Neutrophil (primary cell): ENCODE data around the gene RILPL1.
"Not testable (repeated sequence)": the region's sequence is repeated elsewhere in the genome, so short reads cannot be mapped to it uniquely, and the experiment has no call there.

Experiments used
- H3K27ac ChIP-seq: fragments of 200-600 bp; sonication (generic); 2 replicates; pipeline ENCODE4 v1.5.1; 2016; ENCODE audit warnings: mild to moderate bottlenecking, moderate library complexity
- H3K27me3 ChIP-seq: fragments of 200-600 bp; sonication (generic); 2 replicates; pipeline ENCODE4 v1.6.0; 2016; ENCODE audit warnings: mild to moderate bottlenecking
- H3K36me3 ChIP-seq: fragments of 200-600 bp; sonication (generic); 2 replicates; pipeline ENCODE4 v1.5.1; 2017
- H3K4me1 ChIP-seq, 2 experiments: fragments of 200-600 bp in 1 of 2; sonication (generic) in 1 of 2; 1 replicate in 1 of 2; 2 replicates in 1 of 2; pipeline versions ENCODE4 v1.5.1 to v1.6.1; 2013 to 2016; ENCODE audit warnings: low read depth in 1 of 2, low read length in 1 of 2, mild to moderate bottlenecking in 1 of 2, moderate library complexity in 1 of 2; ENCODE audit not compliant: control insufficient read depth in 1 of 2, insufficient read depth in 1 of 2
- H3K4me3 ChIP-seq, 2 experiments: fragments of 200-600 bp in 1 of 2; sonication (generic) in 1 of 2; 1 replicate in 1 of 2; 2 replicates in 1 of 2; pipeline ENCODE4 v1.5.1; 2013 to 2016; ENCODE audit warnings: low read depth in 1 of 2, low read length in 1 of 2, mild to moderate bottlenecking in 1 of 2, moderate library complexity in 1 of 2
- H3K9me3 ChIP-seq: fragments of 200-600 bp; sonication (generic); 2 replicates; pipeline ENCODE4 v1.5.1; 2016
- CTCF ChIP-seq: fragments of 200-600 bp; sonication (generic); IDR thresholded peaks from 2 replicates; pipeline ENCODE4 v1.5.1; 2016; ENCODE audit warnings: antibody characterized with exemption

Gene RILPL1

DNA sequence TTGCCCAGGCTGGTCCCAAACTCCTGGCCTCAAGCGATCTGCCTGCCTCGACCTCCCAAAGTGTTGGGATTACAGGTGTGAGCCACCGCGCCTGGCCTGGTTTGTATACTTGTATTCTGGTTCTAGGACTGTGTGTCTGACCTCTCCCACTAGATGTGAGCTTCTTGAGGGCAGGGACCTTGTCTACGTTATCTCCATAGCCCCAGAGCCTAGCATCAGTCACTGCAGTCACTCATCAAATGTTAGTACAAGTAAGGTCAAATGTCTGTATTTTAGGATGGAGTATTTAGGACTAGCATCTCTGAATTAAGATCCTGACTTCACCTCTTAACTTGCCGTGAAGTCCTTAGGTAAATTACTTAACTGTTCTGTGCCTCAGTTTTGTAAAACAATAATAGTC lies 99.9 kb downstream of the RILPL1 start:
- Histone ChIP-seq H3K27me3 (no peaks in the 10 kb centered on the region), H3K27ac (peak overlapping the region; percentile 98), H3K36me3 (peaks cover 28% of the 10 kb centered on the region), H3K4me3 (peak overlapping the region; percentile 90 to 98), H3K4me1 (peaks cover 60 to 61% of the 10 kb centered on the region in 2 experiments), H3K9me3 (no peaks in the 10 kb centered on the region)
- no peak for TF ChIP-seq CTCF

DNA sequence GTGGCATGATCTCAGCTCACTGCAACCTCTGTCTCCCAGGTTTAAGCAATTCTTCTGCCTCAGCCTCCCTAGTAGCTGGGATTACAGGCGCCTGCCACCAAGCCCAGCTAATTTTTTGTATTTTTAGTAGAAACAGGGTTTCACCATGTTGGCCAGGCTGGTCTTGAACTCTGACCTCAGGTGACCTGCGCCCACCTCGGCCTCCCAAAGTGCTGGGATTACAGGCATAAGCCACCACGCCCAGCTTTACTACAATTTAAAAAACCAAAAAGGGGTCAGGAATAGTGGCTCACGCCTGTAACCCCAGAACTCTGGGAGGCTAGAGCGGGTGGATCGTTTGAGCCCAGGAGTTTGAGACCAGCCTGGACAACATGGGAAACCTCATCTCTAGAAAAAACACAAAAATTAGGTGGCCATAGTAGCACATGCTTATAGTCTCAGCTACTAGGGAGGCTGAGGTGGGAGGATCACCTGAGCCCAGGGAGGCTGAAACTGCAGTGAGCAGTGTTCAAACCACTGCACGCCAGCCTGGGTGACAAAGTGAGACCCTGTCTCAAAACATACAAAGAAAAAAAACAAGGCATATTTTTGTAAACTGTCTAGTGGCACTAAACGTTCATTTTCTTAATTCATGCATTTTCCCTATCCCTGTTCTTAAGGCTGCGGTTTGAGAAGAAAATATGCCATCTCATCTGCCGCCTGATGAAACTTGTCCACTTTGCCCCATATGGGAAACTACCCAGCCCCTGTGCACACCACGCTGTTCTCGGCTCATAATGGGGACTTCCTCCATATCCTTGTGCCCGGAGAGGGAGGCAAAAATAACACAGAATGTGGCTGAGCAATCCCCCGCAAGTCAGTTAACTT lies 101.3 kb downstream of the RILPL1 start:
- not testable (repeated sequence) for H3K27me3 ChIP-seq, H3K9me3 ChIP-seq
- Histone ChIP-seq H3K4me3 (peak overlapping the region; percentile 90 to 98), H3K36me3 (peaks cover 42% of the 10 kb centered on the region), H3K27ac (peak overlapping the region; percentile 98), H3K4me1 (peaks cover 53 to 54% of the 10 kb centered on the region in 2 experiments)

DNA sequence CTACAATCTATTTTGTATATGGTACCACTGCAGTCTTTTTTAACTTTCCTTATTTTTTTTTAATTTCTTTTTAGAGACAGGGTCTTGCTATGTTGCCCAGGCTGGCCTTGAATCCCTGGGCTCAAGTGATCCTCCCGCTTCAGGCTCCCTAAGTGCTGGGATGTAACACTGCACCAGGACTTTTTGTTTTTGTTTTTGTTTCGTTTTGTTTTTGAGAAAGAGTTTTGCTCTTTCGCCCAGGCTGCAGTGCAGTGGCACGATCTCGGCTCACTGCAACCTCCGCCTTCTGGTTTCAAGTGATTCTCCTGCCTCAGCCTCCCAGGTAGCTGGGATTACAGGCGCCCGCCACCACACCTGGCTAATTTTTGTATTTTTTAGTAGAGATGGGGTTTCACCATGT lies 104.4 kb downstream of the RILPL1 start:
- H3K36me3 ChIP-seq = peaks cover 66% of the 10 kb centered on the region
- H3K27me3 ChIP-seq, H3K4me3 ChIP-seq, H3K9me3 ChIP-seq: not testable (repeated sequence)
- H3K4me1 ChIP-seq = peaks cover 33 to 38% of the 10 kb centered on the region in 2 experiments
- peak overlapping the region; percentile 36 for H3K27ac ChIP-seq

DNA sequence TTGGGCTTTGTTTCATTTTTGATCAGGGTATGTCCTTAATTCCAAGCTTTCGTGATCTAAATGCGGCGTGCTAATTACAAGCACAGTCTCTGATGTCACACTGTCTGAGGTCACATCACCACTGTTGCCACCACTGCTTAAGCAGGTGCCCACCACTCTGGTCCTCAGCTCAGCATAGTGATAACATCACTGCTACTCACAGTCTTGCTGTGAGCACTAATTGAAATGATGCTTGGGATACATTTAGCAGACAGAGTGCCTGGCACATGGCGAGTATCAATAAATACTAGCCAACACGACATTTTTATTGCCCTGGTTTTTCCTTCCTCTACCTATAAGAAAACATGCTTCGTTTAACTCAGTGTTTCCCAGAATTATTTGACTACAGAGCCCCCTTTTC lies 104.9 kb downstream of the RILPL1 start:
- no peaks in the 10 kb centered on the region for H3K9me3 ChIP-seq
- no peaks in the 10 kb centered on the region for H3K27me3 ChIP-seq
- no peak for TF ChIP-seq CTCF
- H3K4me1 ChIP-seq = peaks cover 28 to 33% of the 10 kb centered on the region in 2 experiments
- H3K4me3 ChIP-seq = no peak overlapping the region
- peak overlapping the region; percentile 36 for H3K27ac ChIP-seq
- H3K36me3 ChIP-seq = peaks cover 70% of the 10 kb centered on the region

DNA sequence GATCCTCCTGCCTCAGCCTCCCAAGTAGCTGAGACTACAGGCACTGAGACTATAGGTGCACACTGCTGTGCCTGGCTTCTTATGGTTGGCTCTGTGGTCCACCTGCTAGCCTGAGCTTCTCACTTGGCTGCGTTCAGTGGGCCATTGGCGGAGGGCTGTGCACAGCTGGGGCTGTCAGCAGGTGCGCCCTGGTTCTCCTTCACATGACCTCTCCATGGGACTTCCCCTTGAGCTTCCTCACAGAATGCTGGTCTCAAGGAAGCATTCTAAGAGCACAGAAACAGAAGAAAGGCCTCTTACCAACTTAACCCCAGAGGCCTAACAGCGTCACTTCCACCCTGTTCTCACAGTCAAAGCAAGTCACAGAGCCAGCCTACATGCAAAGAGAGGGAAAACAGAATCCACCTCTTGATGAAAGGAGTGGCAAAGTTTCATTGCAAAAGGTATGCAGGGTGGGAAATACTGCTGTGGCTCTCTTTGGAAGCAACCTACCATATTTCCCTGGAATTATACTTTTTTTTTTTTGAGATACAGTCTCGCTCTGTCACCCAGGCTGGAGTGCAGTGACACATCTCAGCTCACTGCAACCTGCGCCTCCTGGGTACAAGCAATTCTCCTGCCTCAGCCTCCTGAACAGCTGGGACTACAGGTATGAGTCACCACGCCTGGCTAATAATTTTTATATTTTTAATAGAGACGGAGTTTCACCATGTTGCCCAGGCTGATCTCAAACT lies 106.3 kb downstream of the RILPL1 start:
- TF ChIP-seq CTCF = no peak
- H3K4me1 ChIP-seq = peaks cover 15 to 21% of the 10 kb centered on the region in 2 experiments
- H3K36me3 ChIP-seq = peaks cover 84% of the 10 kb centered on the region
- no peaks in the 10 kb centered on the region for H3K27me3 ChIP-seq
- H3K9me3 ChIP-seq = no peaks in the 10 kb centered on the region
- no peak overlapping the region for H3K4me3 ChIP-seq
- peak overlapping the region; percentile 59 for H3K27ac ChIP-seq

DNA sequence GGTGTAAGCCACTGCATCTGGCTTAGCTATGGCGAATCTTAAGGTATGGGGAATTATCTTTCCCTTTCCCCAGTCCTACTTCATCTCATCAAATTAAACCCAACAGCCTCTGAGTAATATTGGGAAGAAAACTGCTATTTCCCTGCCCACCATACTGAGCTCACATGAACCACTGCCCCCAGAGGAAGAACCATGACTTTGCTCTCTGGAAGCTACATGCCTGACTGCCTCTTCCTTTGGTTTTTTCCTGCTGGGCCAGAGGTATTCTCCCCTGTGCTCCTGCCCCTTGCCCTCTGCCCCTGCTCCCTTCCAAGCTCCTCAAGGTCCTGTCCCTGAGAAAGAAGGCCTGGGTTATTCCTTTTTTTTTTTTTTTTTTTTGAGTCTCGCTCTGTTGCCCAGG lies 112.2 kb downstream of the RILPL1 start:
- TF ChIP-seq CTCF = no peak
- Histone ChIP-seq H3K9me3 (no peaks in the 10 kb centered on the region), H3K27me3 (no peaks in the 10 kb centered on the region), H3K36me3 (peaks cover 88% of the 10 kb centered on the region), H3K27ac (no peak overlapping the region), H3K4me3 (no peak overlapping the region), H3K4me1 (no peaks in the 10 kb centered on the region)
